Ovary (tissue), 3 donors: ENCODE results near the gene TRABD.

ENCODE experiments used
- POLR2A ChIP-seq: fragments of 450-650 bp; IDR thresholded peaks from one replicate; pipeline ENCODE4 v1.6.1; 2017; ENCODE audit warnings: antibody characterized with exemption, mild to moderate bottlenecking, moderate library complexity
- TF ChIP-seq, protein P1 (sequence below), 3 donors: fragments of 450-650 bp in 2 of 3; fragments of 200-600 bp in 1 of 3; IDR thresholded peaks; one replicate each; pipeline versions ENCODE4 v1.5.1 to v1.8.0; 2016 to 2022; ENCODE audit warnings: antibody characterized with exemption in 3 of 3, mild to moderate bottlenecking in 1 of 3
- donor health status: DM: no; HTN: no; CAD: no.

DNA sequence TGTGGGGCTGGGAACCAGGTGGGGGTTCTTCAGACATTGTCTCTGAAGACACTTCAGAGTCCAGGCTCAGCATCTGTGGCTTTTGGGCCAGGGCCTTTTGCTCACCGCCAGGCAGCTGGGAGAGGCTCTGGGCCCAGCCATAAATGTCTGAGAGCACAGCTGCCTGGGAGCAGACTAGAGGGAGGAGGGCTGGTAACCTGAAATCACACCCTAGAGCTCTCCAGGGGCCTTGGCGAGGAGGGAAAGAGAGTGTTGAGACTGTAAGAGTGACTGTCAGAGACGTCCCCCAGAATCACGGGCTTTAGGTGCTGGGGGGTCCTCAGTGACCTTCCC, 4.1 kb downstream of the TRABD start:
- TF ChIP-seq, protein P1, sequence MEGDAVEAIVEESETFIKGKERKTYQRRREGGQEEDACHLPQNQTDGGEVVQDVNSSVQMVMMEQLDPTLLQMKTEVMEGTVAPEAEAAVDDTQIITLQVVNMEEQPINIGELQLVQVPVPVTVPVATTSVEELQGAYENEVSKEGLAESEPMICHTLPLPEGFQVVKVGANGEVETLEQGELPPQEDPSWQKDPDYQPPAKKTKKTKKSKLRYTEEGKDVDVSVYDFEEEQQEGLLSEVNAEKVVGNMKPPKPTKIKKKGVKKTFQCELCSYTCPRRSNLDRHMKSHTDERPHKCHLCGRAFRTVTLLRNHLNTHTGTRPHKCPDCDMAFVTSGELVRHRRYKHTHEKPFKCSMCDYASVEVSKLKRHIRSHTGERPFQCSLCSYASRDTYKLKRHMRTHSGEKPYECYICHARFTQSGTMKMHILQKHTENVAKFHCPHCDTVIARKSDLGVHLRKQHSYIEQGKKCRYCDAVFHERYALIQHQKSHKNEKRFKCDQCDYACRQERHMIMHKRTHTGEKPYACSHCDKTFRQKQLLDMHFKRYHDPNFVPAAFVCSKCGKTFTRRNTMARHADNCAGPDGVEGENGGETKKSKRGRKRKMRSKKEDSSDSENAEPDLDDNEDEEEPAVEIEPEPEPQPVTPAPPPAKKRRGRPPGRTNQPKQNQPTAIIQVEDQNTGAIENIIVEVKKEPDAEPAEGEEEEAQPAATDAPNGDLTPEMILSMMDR (IDR thresholded peaks at IDR 0.05): no peak
- TF ChIP-seq POLR2A: no peak
